Left ventricle myocardium inferior (tissue), 1 donor: ENCODE results near the gene PXYLP1. TPM values are rescaled to one million over a fixed set of nuclear protein-coding genes. Genes with fewer than 3 reads are reported as not detected.
"Not testable (repeated sequence)": the region's sequence is repeated elsewhere in the genome, so short reads cannot be mapped to it uniquely, and the experiment has no call there.

Experiments
- DNase-seq: peaks from one replicate; pipeline ENCODE4 v3.0.0-alpha.2; 2020
- H3K27ac ChIP-seq: fragments of 200-600 bp; replicated peaks from 2 replicates; pipeline ENCODE4 v1.8.0; 2021
- H3K27me3 ChIP-seq: fragments of 200-600 bp; 2 replicates; pipeline ENCODE4 v1.8.0; 2021; ENCODE audit warnings: low read depth
- H3K36me3 ChIP-seq: fragments of 200-600 bp; 2 replicates; pipeline ENCODE4 v1.8.0; 2021
- H3K4me1 ChIP-seq: fragments of 200-600 bp; 2 replicates; pipeline ENCODE4 v1.8.0; 2021
- H3K4me3 ChIP-seq: fragments of 200-600 bp; 2 replicates; pipeline ENCODE4 v1.8.0; 2021; ENCODE audit warnings: mild to moderate bottlenecking, moderate library complexity
- H3K9me3 ChIP-seq: fragments of 200-600 bp; replicated peaks from 2 replicates; pipeline ENCODE4 v1.8.0; 2021
- CTCF ChIP-seq: fragments of 200-600 bp; IDR thresholded peaks from 2 replicates; pipeline ENCODE4 v1.8.0; 2021; ENCODE audit warnings: antibody characterized with exemption, mild to moderate bottlenecking, borderline replicate concordance
- intact Hi-C: fragments of 100-400 bp; cut with micrococcal nuclease; formaldehyde crosslinking; loops from one replicate; pipeline ENCODE4 v1.11.0; 2022
- total RNA-seq: library from RNA; stranded (reverse); fragmentation: NEBNext Ultra II Directional; extraction: Animal tissue kit (Norgen Biotek cat#: 25700); gene quantifications from one replicate; pipeline ENCODE4 v1.2.1, GENCODE V29; 2021
- donor health status: DM: no; HTN: yes; CAD: no; lungs with severe emphysema.

PXYLP1 gene
- total RNA-seq, 1 donor from 2014 or later = 25.6 TPM

DNA sequence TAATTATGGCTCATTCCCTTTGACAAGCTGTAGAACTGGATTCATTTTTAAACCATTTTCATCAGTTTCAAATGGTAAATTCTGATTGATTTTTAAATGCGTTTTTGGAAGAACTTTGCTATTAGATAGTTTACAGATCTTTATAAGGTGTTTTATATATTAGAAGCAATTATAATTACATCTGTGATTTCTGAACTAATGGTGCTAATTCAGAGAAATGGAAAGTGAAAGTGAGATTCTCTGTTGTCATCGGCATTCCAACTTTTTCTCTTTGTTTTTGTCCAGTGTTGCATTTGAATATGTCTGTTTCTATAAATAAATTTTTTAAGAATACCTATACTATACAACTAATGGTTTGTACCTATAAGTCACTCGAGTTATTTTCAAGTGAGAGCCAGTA, 62.7 kb downstream of the PXYLP1 start:
- Histone ChIP-seq H3K27ac (peak overlapping the region; percentile 69), H3K4me1 (peaks cover 46% of the 10 kb centered on the region), H3K36me3 (peaks cover 5% of the 10 kb centered on the region), H3K27me3 (no peaks in the 10 kb centered on the region), H3K4me3 (peak overlapping the region; percentile 54), H3K9me3 (no peaks in the 10 kb centered on the region)
- intact Hi-C loops = no loop called here
- no peak for DNase-seq
- TF ChIP-seq CTCF = no peak

DNA sequence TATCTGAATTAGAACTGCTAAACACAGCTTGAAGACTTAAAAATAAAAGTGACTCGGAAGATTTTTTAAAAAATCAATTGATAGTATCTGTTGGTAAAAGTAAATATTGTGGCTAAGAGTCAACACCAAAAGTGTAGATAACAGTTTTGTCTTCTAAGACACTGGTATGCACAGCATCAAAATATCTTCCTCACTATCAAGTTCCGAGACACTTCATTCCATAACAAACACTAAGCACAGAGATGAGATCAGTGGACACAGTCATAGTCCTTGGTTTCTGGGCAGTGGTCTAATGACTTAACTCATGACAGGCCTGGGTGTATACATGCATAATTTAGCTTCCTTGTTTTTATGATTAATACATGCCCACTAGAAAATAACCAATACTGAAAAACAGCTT, 63.2 kb downstream of the PXYLP1 start:
- Histone ChIP-seq H3K9me3 (no peaks in the 10 kb centered on the region), H3K4me3 (peak overlapping the region; percentile 54), H3K36me3 (no peaks in the 10 kb centered on the region), H3K4me1 (peaks cover 46% of the 10 kb centered on the region), H3K27ac (peak overlapping the region; percentile 69), H3K27me3 (no peaks in the 10 kb centered on the region)
- intact Hi-C loops = no loop called here
- DNase-seq = no peak
- TF ChIP-seq CTCF = no peak

DNA sequence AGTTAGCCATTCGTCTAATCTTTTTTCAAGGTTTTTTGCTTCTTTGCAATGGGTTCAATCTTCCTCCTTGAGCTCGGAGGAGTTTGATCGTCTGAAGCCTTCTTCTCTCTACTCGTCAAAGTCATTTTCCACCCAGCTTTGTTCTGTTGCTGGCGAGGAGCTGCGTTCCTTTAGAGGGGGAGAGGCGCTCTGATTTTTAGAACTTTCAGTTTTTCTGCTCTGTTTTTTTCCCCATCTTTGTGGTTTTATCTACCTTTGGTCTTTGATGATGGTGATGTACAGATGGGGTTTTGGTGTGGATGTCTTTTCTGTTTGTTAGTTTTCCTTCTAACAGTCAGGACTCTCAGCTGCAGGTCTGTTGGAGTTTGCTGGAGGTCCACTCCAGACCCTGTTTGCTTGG, 68.8 kb downstream of the PXYLP1 start:
- DNase-seq, H3K4me3 ChIP-seq, H3K4me1 ChIP-seq, H3K36me3 ChIP-seq, H3K9me3 ChIP-seq, H3K27ac ChIP-seq, intact Hi-C loops, H3K27me3 ChIP-seq: not testable (repeated sequence)

- intact Hi-C loops = no loop called here
- no peak overlapping the region for H3K27ac ChIP-seq
Observed at GRCh38 chr3:141302364-141303141, 70.9 kb downstream of the PXYLP1 start.

DNA sequence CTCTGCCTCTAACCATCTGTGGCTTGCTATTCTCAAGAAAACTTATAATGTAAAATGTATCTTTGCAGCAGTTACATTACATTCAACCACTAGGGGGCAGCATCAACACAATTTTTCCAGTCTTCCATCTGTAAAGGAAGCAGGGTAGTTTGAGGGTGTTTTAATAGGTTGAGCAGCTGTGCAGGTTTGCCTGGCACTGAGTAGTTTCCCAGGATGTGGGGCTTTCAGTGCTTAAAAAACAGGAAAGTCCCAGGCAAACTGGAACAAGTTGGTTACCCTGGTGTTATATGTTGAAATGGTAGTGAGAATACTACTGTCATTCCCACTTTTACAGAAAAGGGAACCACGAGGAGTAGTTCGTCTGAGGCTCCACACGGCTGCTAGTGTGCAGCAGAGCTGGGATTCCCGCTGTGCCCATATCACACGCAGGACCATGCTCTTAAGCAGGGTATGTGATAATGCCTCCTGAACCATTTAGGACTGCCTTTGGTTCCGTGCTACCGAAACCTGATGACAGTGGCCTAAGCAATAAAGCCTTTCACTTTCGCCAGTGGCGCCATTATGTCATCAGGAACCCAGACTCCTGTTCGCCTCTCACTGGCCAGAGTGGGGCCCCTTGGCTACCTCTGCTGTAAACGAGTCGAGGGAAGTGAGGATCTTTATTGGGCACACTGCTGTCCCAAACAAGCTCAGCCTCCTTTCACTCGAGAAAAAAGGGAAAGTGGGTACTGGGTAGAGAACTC, 72.0 kb downstream of the PXYLP1 start:
- no peaks in the 10 kb centered on the region for H3K27me3 ChIP-seq
- intact Hi-C loops = no loop called here
- H3K36me3 ChIP-seq = no peaks in the 10 kb centered on the region
- H3K9me3 ChIP-seq = no peaks in the 10 kb centered on the region
- no peak overlapping the region for H3K27ac ChIP-seq
- no peak overlapping the region for H3K4me3 ChIP-seq
- H3K4me1 ChIP-seq = peaks cover 6% of the 10 kb centered on the region
- no peak for DNase-seq
- peak; percentile 87 for TF ChIP-seq CTCF

More at GRCh38 chr3:141302364-141303141, 70.9 kb downstream of the PXYLP1 start:
- DNase-seq = no peak
- no peaks in the 10 kb centered on the region for H3K9me3 ChIP-seq
- H3K4me1 ChIP-seq = peaks cover 6% of the 10 kb centered on the region
- H3K27me3 ChIP-seq = no peaks in the 10 kb centered on the region
- no peak for TF ChIP-seq CTCF
- H3K36me3 ChIP-seq = no peaks in the 10 kb centered on the region
- H3K4me3 ChIP-seq = no peak overlapping the region

DNA sequence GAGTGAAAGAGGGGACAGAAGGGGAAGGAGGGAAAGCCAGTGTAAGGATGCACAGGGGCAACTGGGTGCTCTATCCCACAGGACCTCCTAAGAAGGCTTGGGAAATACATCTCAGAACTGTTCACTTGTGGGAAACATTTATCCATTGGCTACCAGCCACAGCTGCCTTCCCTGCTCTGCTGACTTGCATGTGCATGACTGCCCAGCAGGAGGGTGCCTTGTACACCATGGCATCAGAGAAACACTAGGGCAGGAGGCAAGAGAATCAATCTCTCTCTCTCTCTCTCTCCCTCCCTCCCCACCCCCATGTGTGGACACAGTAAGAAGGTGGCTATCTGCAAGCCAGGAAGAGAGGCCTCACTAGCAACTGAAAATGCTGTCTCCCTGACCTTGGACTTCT, 73.8 kb downstream of the PXYLP1 start:
- no peaks in the 10 kb centered on the region for H3K9me3 ChIP-seq
- no peak for TF ChIP-seq CTCF
- intact Hi-C loops = no loop called here
- no peak for DNase-seq
- no peak overlapping the region for H3K4me3 ChIP-seq
- H3K27ac ChIP-seq = no peak overlapping the region
- peaks cover 6% of the 10 kb centered on the region for H3K4me1 ChIP-seq
- H3K36me3 ChIP-seq = no peaks in the 10 kb centered on the region
- H3K27me3 ChIP-seq = no peaks in the 10 kb centered on the region
